WERI-Rb-1 (cell line): ENCODE results near the gene PDLIM5.

Experiments
- DNase-seq: peaks from one replicate; pipeline ENCODE4 v3.0.0-alpha.2; 2020
- H3K27ac ChIP-seq: fragments of 250-450 bp; sonication (Bioruptor Pico); 2 replicates; pipeline ENCODE4 v1.5.1; 2020; ENCODE audit warnings: mild to moderate bottlenecking, moderate library complexity
- H3K27me3 ChIP-seq: fragments of 250-450 bp; sonication (Bioruptor Pico); 2 replicates; pipeline ENCODE4 v1.5.1; 2021; ENCODE audit warnings: mild to moderate bottlenecking, low read depth, moderate library complexity; ENCODE audit not compliant: insufficient read depth, severe bottlenecking
- H3K36me3 ChIP-seq: fragments of 250-450 bp; sonication (Bioruptor Pico); 2 replicates; pipeline ENCODE4 v1.5.1; 2020; ENCODE audit warnings: mild to moderate bottlenecking, moderate library complexity
- H3K4me3 ChIP-seq: 2 replicates; pipeline ENCODE4 v1.5.1; 2011; ENCODE audit warnings: low read depth, mild to moderate bottlenecking, control low read depth, low read length
- H3K9me3 ChIP-seq: fragments of 250-450 bp; sonication (Bioruptor Pico); 2 replicates; pipeline ENCODE4 v1.5.1; 2021; ENCODE audit warnings: mild to moderate bottlenecking, moderate library complexity; ENCODE audit not compliant: severe bottlenecking
- CTCF ChIP-seq: IDR thresholded peaks from 2 replicates; pipeline ENCODE4 v1.5.1; 2011; ENCODE audit warnings: low read depth, mild to moderate bottlenecking, control low read depth, inconsistent platforms, low read length

Gene PDLIM5

GRCh38 chr4:94701631-94702300, 250.0 kb downstream of the PDLIM5 start:
- no peak overlapping the region for H3K4me3 ChIP-seq
- DNase-seq: no peak
- no peak overlapping the region for H3K27ac ChIP-seq
- no peak for TF ChIP-seq CTCF
- H3K9me3 ChIP-seq: no peaks in the 10 kb centered on the region
- no peaks in the 10 kb centered on the region for H3K36me3 ChIP-seq
- H3K27me3 ChIP-seq: no peaks in the 10 kb centered on the region

GRCh38 chr4:94711635-94712034, 259.9 kb downstream of the PDLIM5 start:
- Histone ChIP-seq H3K27ac (no peak overlapping the region), H3K27me3 (no peaks in the 10 kb centered on the region), H3K36me3 (no peaks in the 10 kb centered on the region), H3K9me3 (no peaks in the 10 kb centered on the region), H3K4me3 (no peak overlapping the region)
- DNase-seq: no peak
- TF ChIP-seq CTCF: no peak

GRCh38 chr4:94714365-94715160, 262.8 kb downstream of the PDLIM5 start:
- TF ChIP-seq CTCF: no peak

GRCh38 chr4:94715726-94716125, 264.0 kb downstream of the PDLIM5 start:
- no peaks in the 10 kb centered on the region for H3K9me3 ChIP-seq
- no peaks in the 10 kb centered on the region for H3K36me3 ChIP-seq
- H3K27ac ChIP-seq: no peak overlapping the region
- no peak for TF ChIP-seq CTCF
- DNase-seq: no peak
- no peaks in the 10 kb centered on the region for H3K27me3 ChIP-seq
- no peak overlapping the region for H3K4me3 ChIP-seq

More at GRCh38 chr4:94714365-94715160, 262.8 kb downstream of the PDLIM5 start:
- Histone ChIP-seq H3K9me3 (no peaks in the 10 kb centered on the region), H3K36me3 (no peaks in the 10 kb centered on the region), H3K27ac (no peak overlapping the region), H3K4me3 (no peak overlapping the region), H3K27me3 (no peaks in the 10 kb centered on the region)
- no peak for DNase-seq
